DND-41 (cell line): Measurements from ENCODE around the gene EGFL6.

Experiments
- ATAC-seq: fragments of 200-7000 bp; cut with Tn5 transposase; 3 replicates; pipeline ENCODE4 v1.9.1; 2021; ENCODE audit warnings: low read depth; ENCODE audit not compliant: insufficient read depth
- DNase-seq: peaks from one replicate; pipeline ENCODE4 v3.0.0-alpha.2; 2020
- H2AFZ ChIP-seq: 2 replicates; pipeline ENCODE4 v1.6.0; 2012; ENCODE audit warnings: low read depth, low read length
- H3K27ac ChIP-seq: 2 replicates; pipeline ENCODE4 v1.5.1; 2012; ENCODE audit warnings: low read length, inconsistent platforms
- H3K27me3 ChIP-seq: fragments of 200-600 bp; sonication (generic); 2 replicates; pipeline ENCODE4 v1.6.0; 2012; ENCODE audit warnings: low read length, mild to moderate bottlenecking, inconsistent platforms; ENCODE audit not compliant: insufficient read depth, poor library complexity
- H3K36me3 ChIP-seq: 2 replicates; pipeline ENCODE4 v1.5.1; 2012; ENCODE audit warnings: low read length, inconsistent platforms; ENCODE audit not compliant: insufficient read depth
- H3K4me1 ChIP-seq: 2 replicates; pipeline ENCODE4 v1.5.1; 2012; ENCODE audit warnings: mild to moderate bottlenecking, low read length; ENCODE audit not compliant: insufficient read depth
- H3K4me2 ChIP-seq: 2 replicates; pipeline ENCODE4 v1.6.0; 2012; ENCODE audit warnings: mild to moderate bottlenecking, moderate library complexity, low read length, inconsistent platforms; ENCODE audit not compliant: insufficient read depth
- H3K4me3 ChIP-seq, 2 experiments: fragments of 200-600 bp in 1 of 2; shearing (Covaris generic) in 1 of 2; 2 replicates each; pipeline ENCODE4 v1.5.1; 2012 to 2016; ENCODE audit warnings: inconsistent platforms in 2 of 2, low read length in 2 of 2, mild to moderate bottlenecking in 2 of 2, low read depth in 1 of 2, moderate library complexity in 1 of 2
- H3K79me2 ChIP-seq: 2 replicates; pipeline ENCODE4 v1.6.0; 2012; ENCODE audit warnings: low read length, inconsistent platforms; ENCODE audit not compliant: insufficient read depth
- H3K9ac ChIP-seq: 2 replicates; pipeline ENCODE4 v1.6.0; 2012; ENCODE audit warnings: low read depth, mild to moderate bottlenecking, inconsistent platforms, low read length, moderate library complexity
- H3K9me3 ChIP-seq: 2 replicates; pipeline ENCODE4 v1.5.1; 2012; ENCODE audit warnings: low read length, moderate library complexity, mild to moderate bottlenecking, inconsistent platforms; ENCODE audit not compliant: insufficient read depth, severe bottlenecking
- H4K20me1 ChIP-seq: 2 replicates; pipeline ENCODE4 v1.6.0; 2012; ENCODE audit warnings: low read length; ENCODE audit not compliant: insufficient read depth
- EZH2 ChIP-seq: IDR thresholded peaks from 3 replicates; pipeline ENCODE4 v1.6.1; 2012; ENCODE audit warnings: borderline replicate concordance, low read depth, mild to moderate bottlenecking, moderate library complexity, low read length, inconsistent platforms; ENCODE audit not compliant: severe bottlenecking
- TF ChIP-seq, protein P1 (sequence below): IDR thresholded peaks from 2 replicates; pipeline ENCODE4 v1.5.1; 2012; ENCODE audit warnings: borderline replicate concordance, low read length, moderate library complexity, mild to moderate bottlenecking; ENCODE audit not compliant: poor library complexity, severe bottlenecking; ENCODE audit errors: extremely low read depth

The EGFL6 gene

DNA sequence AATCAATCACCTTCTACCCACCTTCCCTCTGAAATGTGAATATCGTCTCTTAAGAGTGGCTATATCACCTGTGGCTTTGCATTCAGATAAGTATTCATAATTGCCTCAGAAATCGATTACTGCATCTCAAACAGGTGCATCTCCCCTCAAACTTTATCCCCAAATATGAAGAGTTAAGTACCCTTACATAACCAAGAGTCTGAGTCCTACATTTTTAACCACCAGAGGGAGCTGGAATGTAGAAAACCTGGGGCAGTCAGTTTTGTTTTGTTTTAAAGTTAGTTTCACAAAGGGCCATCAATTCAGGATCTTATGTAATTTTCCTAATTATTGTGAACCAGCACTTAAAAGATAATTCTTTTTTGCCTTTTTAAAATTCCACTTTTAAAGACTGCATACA is 89.2 kb downstream of the EGFL6 start:
- Histone ChIP-seq H3K4me1 (peaks cover 20% of the 10 kb centered on the region), H3K79me2 (peaks cover 19% of the 10 kb centered on the region), H2AFZ (peak overlapping the region; percentile 39; the same call in 1 of the 2 replicates), H3K27me3 (no peaks in the 10 kb centered on the region), H3K9ac (peak overlapping the region; percentile 15; the same call in 1 of the 2 replicates), H3K36me3 (peaks cover 13% of the 10 kb centered on the region), H4K20me1 (no peaks in the 10 kb centered on the region), H3K4me2 (peak overlapping the region; percentile 27; the same call in 1 of the 2 replicates), H3K9me3 (no peaks in the 10 kb centered on the region), H3K27ac (peak overlapping the region; percentile 52; the same call in 1 of the 2 replicates), H3K4me3 (no peak overlapping the region)
- ATAC-seq (peak; percentile 58; the same call in 2 of the 3 replicates), DNase-seq (peak; percentile 6)
- TF ChIP-seq EZH2 = no peak
- TF ChIP-seq, protein P1, sequence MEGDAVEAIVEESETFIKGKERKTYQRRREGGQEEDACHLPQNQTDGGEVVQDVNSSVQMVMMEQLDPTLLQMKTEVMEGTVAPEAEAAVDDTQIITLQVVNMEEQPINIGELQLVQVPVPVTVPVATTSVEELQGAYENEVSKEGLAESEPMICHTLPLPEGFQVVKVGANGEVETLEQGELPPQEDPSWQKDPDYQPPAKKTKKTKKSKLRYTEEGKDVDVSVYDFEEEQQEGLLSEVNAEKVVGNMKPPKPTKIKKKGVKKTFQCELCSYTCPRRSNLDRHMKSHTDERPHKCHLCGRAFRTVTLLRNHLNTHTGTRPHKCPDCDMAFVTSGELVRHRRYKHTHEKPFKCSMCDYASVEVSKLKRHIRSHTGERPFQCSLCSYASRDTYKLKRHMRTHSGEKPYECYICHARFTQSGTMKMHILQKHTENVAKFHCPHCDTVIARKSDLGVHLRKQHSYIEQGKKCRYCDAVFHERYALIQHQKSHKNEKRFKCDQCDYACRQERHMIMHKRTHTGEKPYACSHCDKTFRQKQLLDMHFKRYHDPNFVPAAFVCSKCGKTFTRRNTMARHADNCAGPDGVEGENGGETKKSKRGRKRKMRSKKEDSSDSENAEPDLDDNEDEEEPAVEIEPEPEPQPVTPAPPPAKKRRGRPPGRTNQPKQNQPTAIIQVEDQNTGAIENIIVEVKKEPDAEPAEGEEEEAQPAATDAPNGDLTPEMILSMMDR = peak; percentile 70

DNA sequence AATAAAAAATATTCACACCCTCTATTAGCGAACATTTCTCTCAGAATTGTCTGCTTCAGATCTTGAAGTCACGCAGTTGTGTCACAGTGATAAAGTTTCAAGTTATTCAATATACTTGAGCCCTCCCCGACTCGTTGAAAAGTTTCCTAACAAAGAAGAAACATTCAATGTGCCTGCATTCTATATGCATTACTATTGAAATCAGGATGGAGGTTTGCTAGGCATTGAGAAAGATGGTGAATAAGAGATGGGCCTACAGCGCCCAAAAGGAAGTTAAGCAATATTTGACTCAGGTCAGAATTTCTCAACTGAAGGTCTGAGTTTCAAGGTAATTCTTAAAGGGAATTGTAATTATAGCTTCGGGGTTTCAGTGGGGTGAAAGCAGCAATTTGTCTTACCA is 89.7 kb downstream of the EGFL6 start:
- H3K4me3 ChIP-seq = no peak overlapping the region
- peak overlapping the region; percentile 52; the same call in 1 of the 2 replicates for H3K27ac ChIP-seq
- H3K9me3 ChIP-seq = no peaks in the 10 kb centered on the region

DNA sequence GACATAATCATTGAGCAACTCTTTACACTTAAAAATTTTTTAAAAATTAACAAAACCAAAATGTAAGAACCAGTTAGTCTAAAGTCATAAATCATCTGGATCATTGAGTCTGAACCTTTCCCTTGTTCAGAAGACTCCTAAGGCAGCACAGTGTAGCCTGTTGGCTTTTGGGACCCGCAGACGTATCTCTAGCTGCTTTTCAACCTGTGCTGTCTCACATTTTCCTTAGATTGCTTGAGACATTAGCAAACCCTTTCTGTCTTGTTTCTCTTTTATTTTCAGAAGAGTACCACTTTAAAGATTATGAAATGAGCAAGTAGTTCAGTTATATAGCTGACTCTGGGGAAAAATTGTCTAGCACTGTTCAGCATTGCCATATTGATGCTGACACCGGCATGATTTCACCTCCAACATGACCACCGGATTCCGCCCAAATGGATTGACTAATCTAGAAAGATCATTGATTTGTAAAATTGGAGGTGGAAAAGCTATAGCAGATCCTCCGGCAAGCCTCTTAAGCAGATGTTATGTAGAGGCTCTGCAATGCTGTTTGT is 92.4 kb downstream of the EGFL6 start:
- no peak overlapping the region for H3K4me3 ChIP-seq
- H3K27ac ChIP-seq = no peak overlapping the region
- TF ChIP-seq, protein P1 = no peak
- TF ChIP-seq EZH2 = no peak
- no peak overlapping the region for H2AFZ ChIP-seq
- H3K27me3 ChIP-seq = no peaks in the 10 kb centered on the region
- H3K9ac ChIP-seq = no peak overlapping the region
- no peaks in the 10 kb centered on the region for H4K20me1 ChIP-seq
- peaks cover 4% of the 10 kb centered on the region; the same call in 1 of the 2 replicates for H3K4me1 ChIP-seq
- H3K79me2 ChIP-seq = no peaks in the 10 kb centered on the region
- H3K9me3 ChIP-seq = no peaks in the 10 kb centered on the region
- no peak overlapping the region for H3K4me2 ChIP-seq
- peaks cover 13% of the 10 kb centered on the region for H3K36me3 ChIP-seq
- DNase-seq (no peak), ATAC-seq (no peak)

More for the DNA sequence above, 89.7 kb downstream of the EGFL6 start:
- H4K20me1 ChIP-seq = no peaks in the 10 kb centered on the region
- H3K36me3 ChIP-seq = peaks cover 13% of the 10 kb centered on the region
- H3K4me2 ChIP-seq = peak overlapping the region; percentile 27; the same call in 1 of the 2 replicates
- ATAC-seq (no peak), DNase-seq (no peak)
- peak overlapping the region; percentile 15; the same call in 1 of the 2 replicates for H3K9ac ChIP-seq
- TF ChIP-seq, protein P1 = no peak
- TF ChIP-seq EZH2 = no peak
- H3K4me1 ChIP-seq = peaks cover 16% of the 10 kb centered on the region
- no peaks in the 10 kb centered on the region for H3K27me3 ChIP-seq
- H2AFZ ChIP-seq = peak overlapping the region; percentile 39
- peaks cover 15% of the 10 kb centered on the region for H3K79me2 ChIP-seq
